Measurements from ENCODE around the gene SLC36A2.
"Not testable (repeated sequence)": the region's sequence is repeated elsewhere in the genome, so short reads cannot be mapped to it uniquely, and the experiment has no call there.

The SLC36A2 gene

DNA sequence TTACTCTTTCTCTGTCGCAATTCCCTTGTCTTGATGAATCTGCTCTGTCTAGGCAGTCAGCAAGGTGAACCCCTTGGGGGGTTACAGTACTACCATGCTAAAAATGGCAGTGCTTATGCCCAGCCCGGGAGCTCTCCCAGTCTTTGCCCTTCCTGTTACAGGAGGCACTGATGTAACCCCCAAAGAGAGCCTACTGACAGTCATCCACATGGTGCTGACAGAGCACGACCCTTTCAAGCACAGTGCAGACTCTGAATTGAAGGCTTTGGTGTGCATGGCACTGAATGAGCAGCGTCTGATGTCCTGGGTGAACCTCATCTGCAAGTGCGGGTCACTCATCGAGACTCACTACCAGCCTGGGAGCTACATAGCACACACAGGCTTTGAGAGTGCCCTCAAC lies 34.5 kb upstream of the SLC36A2 start:
- no peak overlapping the region for H3K9ac ChIP-seq
- no peak overlapping the region for H2AFZ ChIP-seq
- H3K27ac ChIP-seq = no peak overlapping the region

GRCh38 chr5:151378616-151379015 lies 31.3 kb upstream of the SLC36A2 start:
- Histone ChIP-seq H3K27ac (no peak overlapping the region), H3K4me1 (peaks cover 11% of the 10 kb centered on the region), H3K9me3 (ENCODE audit: control insufficient read depth, low read length) (no peaks in the 10 kb centered on the region)

More for the DNA sequence above, 34.5 kb upstream of the SLC36A2 start:
- Histone ChIP-seq H3K27me3 (ENCODE audit: control insufficient read depth, insufficient read depth, low read length) (no peaks in the 10 kb centered on the region), H3K4me3 (ENCODE audit: low read depth, low read length) (no peak overlapping the region), H3K4me1 (peaks cover 37% of the 10 kb centered on the region), H3K36me3 (ENCODE audit: control insufficient read depth, insufficient read depth, low read length) (no peaks in the 10 kb centered on the region), H3K79me2 (peaks cover 14% of the 10 kb centered on the region), H3K9me3 (ENCODE audit: control insufficient read depth, low read length) (no peaks in the 10 kb centered on the region), H3K4me2 (ENCODE audit: low read length) (no peak overlapping the region)
- TF ChIP-seq, protein P1, sequence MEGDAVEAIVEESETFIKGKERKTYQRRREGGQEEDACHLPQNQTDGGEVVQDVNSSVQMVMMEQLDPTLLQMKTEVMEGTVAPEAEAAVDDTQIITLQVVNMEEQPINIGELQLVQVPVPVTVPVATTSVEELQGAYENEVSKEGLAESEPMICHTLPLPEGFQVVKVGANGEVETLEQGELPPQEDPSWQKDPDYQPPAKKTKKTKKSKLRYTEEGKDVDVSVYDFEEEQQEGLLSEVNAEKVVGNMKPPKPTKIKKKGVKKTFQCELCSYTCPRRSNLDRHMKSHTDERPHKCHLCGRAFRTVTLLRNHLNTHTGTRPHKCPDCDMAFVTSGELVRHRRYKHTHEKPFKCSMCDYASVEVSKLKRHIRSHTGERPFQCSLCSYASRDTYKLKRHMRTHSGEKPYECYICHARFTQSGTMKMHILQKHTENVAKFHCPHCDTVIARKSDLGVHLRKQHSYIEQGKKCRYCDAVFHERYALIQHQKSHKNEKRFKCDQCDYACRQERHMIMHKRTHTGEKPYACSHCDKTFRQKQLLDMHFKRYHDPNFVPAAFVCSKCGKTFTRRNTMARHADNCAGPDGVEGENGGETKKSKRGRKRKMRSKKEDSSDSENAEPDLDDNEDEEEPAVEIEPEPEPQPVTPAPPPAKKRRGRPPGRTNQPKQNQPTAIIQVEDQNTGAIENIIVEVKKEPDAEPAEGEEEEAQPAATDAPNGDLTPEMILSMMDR (IDR thresholded peaks at IDR 0.05) = no peak

DNA sequence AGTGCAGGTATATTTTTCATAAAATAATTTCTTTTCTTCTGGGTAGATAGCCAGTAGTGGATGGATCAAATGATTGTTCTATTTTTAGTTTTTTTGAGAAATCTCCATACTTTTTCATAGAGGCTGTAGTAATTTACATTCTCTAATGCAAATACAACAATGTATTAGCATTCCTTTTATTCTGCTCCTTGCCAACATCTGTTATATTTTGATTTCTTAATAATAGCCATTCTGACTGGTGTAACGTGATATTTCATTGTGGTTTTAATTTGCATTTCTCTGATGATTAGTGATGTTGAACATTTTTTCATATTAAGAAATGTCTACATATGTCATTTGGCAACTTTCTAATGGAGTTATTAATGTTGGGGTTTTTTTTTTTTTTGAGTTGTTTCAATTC lies 27.2 kb upstream of the SLC36A2 start:
- Histone ChIP-seq H3K36me3 (ENCODE audit: control insufficient read depth, insufficient read depth, low read length) (no peaks in the 10 kb centered on the region), H3K27ac (no peak overlapping the region), H3K4me2 (ENCODE audit: low read length) (no peak overlapping the region), H3K79me2 (peaks cover 3% of the 10 kb centered on the region), H3K9ac (no peak overlapping the region), H3K27me3 (ENCODE audit: control insufficient read depth, insufficient read depth, low read length) (no peaks in the 10 kb centered on the region), H3K4me3 (ENCODE audit: low read depth, low read length) (no peak overlapping the region), H3K9me3 (ENCODE audit: control insufficient read depth, low read length) (no peaks in the 10 kb centered on the region), H3K4me1 (no peaks in the 10 kb centered on the region), H2AFZ (no peak overlapping the region)
- TF ChIP-seq, protein P1 (IDR thresholded peaks at IDR 0.05) = no peak

More at GRCh38 chr5:151378616-151379015, 31.3 kb upstream of the SLC36A2 start:
- Histone ChIP-seq H3K27me3 (ENCODE audit: control insufficient read depth, insufficient read depth, low read length) (no peaks in the 10 kb centered on the region), H3K36me3 (ENCODE audit: control insufficient read depth, insufficient read depth, low read length) (no peaks in the 10 kb centered on the region), H3K9ac (no peak overlapping the region), H2AFZ (no peak overlapping the region), H3K79me2 (peaks cover 3% of the 10 kb centered on the region), H3K4me2 (ENCODE audit: low read length) (no peak overlapping the region), H3K4me3 (ENCODE audit: low read depth, low read length) (no peak overlapping the region)
- TF ChIP-seq, protein P1 (IDR thresholded peaks at IDR 0.05) = no peak

GRCh38 chr5:151367038-151367437 lies 19.7 kb upstream of the SLC36A2 start:
- H3K4me2 ChIP-seq (ENCODE audit: low read length); H3K27me3 ChIP-seq (ENCODE audit: control insufficient read depth, insufficient read depth, low read length); H3K4me3 ChIP-seq (ENCODE audit: low read depth, low read length); H3K9ac ChIP-seq; H3K27ac ChIP-seq; H3K36me3 ChIP-seq (ENCODE audit: control insufficient read depth, insufficient read depth, low read length); H3K79me2 ChIP-seq; H2AFZ ChIP-seq; H3K4me1 ChIP-seq; H3K9me3 ChIP-seq (ENCODE audit: control insufficient read depth, low read length): not testable (repeated sequence)

DNA sequence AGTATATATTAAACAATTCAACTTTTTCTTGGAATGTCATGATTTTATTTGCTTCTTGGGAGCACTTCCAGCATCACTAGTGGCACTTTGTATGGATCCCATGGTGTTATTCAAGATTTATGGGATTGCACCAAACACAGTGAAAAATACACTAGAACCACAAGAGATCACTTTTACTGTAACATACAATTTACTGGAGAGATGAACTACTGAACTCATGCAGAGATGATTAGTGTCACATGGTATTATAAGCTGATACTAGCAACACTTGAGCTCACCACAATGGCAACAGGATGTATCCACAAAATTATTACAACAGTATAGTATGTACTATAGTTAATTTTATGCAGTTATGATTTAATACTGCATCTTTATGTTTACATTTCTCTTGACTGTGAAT lies 16.3 kb upstream of the SLC36A2 start:
- H2AFZ ChIP-seq = no peak overlapping the region
- TF ChIP-seq, protein P1 (IDR thresholded peaks at IDR 0.05) = no peak
- H3K9me3 ChIP-seq (ENCODE audit: control insufficient read depth, low read length) = no peaks in the 10 kb centered on the region

More for the DNA sequence above, 16.3 kb upstream of the SLC36A2 start:
- no peaks in the 10 kb centered on the region for H3K79me2 ChIP-seq
- H3K4me2 ChIP-seq (ENCODE audit: low read length) = no peak overlapping the region
- H3K36me3 ChIP-seq (ENCODE audit: control insufficient read depth, insufficient read depth, low read length) = no peaks in the 10 kb centered on the region
- H3K4me3 ChIP-seq (ENCODE audit: low read depth, low read length) = no peak overlapping the region
- no peaks in the 10 kb centered on the region for H3K4me1 ChIP-seq
- H3K27ac ChIP-seq = no peak overlapping the region
- H3K27me3 ChIP-seq (ENCODE audit: control insufficient read depth, insufficient read depth, low read length) = no peaks in the 10 kb centered on the region
- H3K9ac ChIP-seq = no peak overlapping the region

Data from parathyroid adenoma (tissue), 2 donors.